Vagina (tissue), 2 donors: ENCODE data around the gene POLR1G.

Source experiments
- POLR2A ChIP-seq, 2 donors: fragments of 450-650 bp; IDR thresholded peaks; one replicate each; pipeline ENCODE4 v1.6.1; 2017; ENCODE audit warnings: antibody characterized with exemption in 2 of 2, mild to moderate bottlenecking in 2 of 2, moderate library complexity in 2 of 2
- POLR2AphosphoS5 ChIP-seq, 2 donors: sonication (generic); formaldehyde crosslinking; IDR thresholded peaks; one replicate each; pipeline ENCODE4 v1.9.0; 2017; ENCODE audit warnings: antibody characterized with exemption in 2 of 2, mild to moderate bottlenecking in 2 of 2, low read depth in 1 of 2; ENCODE audit not compliant: insufficient read depth in 1 of 2
- TF ChIP-seq, protein P1 (sequence below), 3 experiments: fragments of 450-650 bp in 2 of 3; fragments of 200-600 bp in 1 of 3; sonication (generic) in 1 of 3; IDR thresholded peaks; one replicate each; pipeline ENCODE4 v1.5.1; 2017 to 2019; ENCODE audit warnings: antibody characterized with exemption in 3 of 3, mild to moderate bottlenecking in 2 of 3, moderate library complexity in 2 of 3

DNA sequence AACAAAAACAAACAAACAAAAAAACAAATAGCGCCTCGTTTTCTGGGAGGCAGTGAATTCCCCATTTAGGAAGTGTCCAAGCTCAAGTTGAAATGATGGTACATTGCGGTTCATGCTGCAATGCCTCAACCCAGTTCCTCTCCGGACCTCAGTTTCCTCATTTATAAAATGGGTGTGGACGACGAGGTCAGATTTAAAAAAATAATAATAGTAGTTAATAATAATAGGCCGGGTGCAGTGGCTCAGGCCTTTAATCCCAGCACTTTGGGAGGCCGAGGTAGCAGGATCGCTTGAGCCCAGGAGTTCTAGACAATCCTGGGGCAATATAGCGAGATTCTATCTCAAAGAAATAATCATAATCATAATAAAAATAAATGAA lies 32.7 kb downstream of the POLR1G start:
- TF ChIP-seq, protein P1, sequence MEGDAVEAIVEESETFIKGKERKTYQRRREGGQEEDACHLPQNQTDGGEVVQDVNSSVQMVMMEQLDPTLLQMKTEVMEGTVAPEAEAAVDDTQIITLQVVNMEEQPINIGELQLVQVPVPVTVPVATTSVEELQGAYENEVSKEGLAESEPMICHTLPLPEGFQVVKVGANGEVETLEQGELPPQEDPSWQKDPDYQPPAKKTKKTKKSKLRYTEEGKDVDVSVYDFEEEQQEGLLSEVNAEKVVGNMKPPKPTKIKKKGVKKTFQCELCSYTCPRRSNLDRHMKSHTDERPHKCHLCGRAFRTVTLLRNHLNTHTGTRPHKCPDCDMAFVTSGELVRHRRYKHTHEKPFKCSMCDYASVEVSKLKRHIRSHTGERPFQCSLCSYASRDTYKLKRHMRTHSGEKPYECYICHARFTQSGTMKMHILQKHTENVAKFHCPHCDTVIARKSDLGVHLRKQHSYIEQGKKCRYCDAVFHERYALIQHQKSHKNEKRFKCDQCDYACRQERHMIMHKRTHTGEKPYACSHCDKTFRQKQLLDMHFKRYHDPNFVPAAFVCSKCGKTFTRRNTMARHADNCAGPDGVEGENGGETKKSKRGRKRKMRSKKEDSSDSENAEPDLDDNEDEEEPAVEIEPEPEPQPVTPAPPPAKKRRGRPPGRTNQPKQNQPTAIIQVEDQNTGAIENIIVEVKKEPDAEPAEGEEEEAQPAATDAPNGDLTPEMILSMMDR (IDR thresholded peaks at IDR 0.05) = no peak
- TF ChIP-seq POLR2A (IDR thresholded peaks at IDR 0.05) (no peak), POLR2AphosphoS5 (IDR thresholded peaks at IDR 0.05; ENCODE audit: insufficient read depth in 1 of 2, low read depth in 1 of 2) (no peak)
